K562 (cell line): ENCODE measurements around the gene NTM. TPM values are rescaled to one million over a fixed set of nuclear protein-coding genes. Genes with fewer than 3 reads are reported as not detected.

Experiments used
- ATAC-seq: fragments of 200-7000 bp; cut with Tn5 transposase; 3 replicates; pipeline ENCODE4 v1.9.1; 2020; ENCODE audit warnings: moderate library complexity
- BruUV-seq: library from RNA; stranded (reverse); fragments of 400-500 nt; replicated peaks from 2 replicates; lab custom pipeline; 2021; lab: Mats Ljungman, UMichigan
- CTCF ChIA-PET: fragments of 300-600 bp; formaldehyde crosslinking; extraction: SDS; loops from one replicate; lab custom pipeline; 2021; ENCODE audit warnings: low intra/inter-chr PET ratio; lab: Yijun Ruan, JAX
- POLR2A ChIA-PET: fragments of 300-600, 350-650 bp; sonication (Branson Sonifier 250); formaldehyde crosslinking; extraction: SDS; loops from one replicate; lab custom pipeline; 2021; ENCODE audit warnings: antibody characterized with exemption, inconsistent platforms; lab: Yijun Ruan, JAX
- DNase-seq, 4 experiments: peaks; one replicate each; pipeline versions ENCODE4 v3.0.0 to v3.0.0-alpha.2; 2011 to 2018; ENCODE audit warnings: low spot score in 3 of 4, mixed read lengths in 3 of 4; ENCODE audit errors: extremely low read depth in 1 of 4
- FAIRE-seq: peaks from 2 replicates; lab custom pipeline; 2011; peaks lifted over from hg19 to GRCh38; lab: Jason Lieb, UNC
- H2AFZ ChIP-seq: 2 replicates; pipeline ENCODE4 v1.6.0; 2011; ENCODE audit warnings: low read depth, low read length, control low read depth, inconsistent platforms
- H3K27ac ChIP-seq: fragments of 200-600 bp; 3 replicates; pipeline ENCODE4 v1.8.0; 2011; ENCODE audit warnings: low read depth, mild to moderate bottlenecking, control low read depth, inconsistent platforms, low read length, moderate library complexity, mixed read lengths; ENCODE audit errors: extremely low read depth
- H3K27me3 ChIP-seq, 2 experiments: fragments of 300-600 bp in 1 of 2; 2 replicates in 1 of 2; 3 replicates in 1 of 2; pipeline versions ENCODE4 v1.6.0 to v1.8.0; 2011; ENCODE audit warnings: inconsistent platforms in 2 of 2, low read length in 2 of 2, mild to moderate bottlenecking in 1 of 2, mixed read lengths in 1 of 2, moderate library complexity in 1 of 2; ENCODE audit not compliant: control insufficient read depth in 2 of 2, insufficient read depth in 2 of 2
- H3K36me3 ChIP-seq: fragments of 300-600 bp; 3 replicates; pipeline ENCODE4 v1.8.0; 2011; ENCODE audit warnings: mild to moderate bottlenecking, low read length, inconsistent platforms; ENCODE audit not compliant: control insufficient read depth, insufficient read depth
- H3K4me1 ChIP-seq, 2 experiments: fragments of 200-600 bp in 1 of 2; replicated peaks in 1 of 2; 2 replicates in 1 of 2; 3 replicates in 1 of 2; pipeline versions ENCODE4 v1.5.1 to v1.8.0; 2011; ENCODE audit warnings: inconsistent platforms in 2 of 2, low read length in 2 of 2, mild to moderate bottlenecking in 1 of 2, mixed read lengths in 1 of 2, moderate library complexity in 1 of 2; ENCODE audit not compliant: control insufficient read depth in 2 of 2, insufficient read depth in 2 of 2
- H3K4me2 ChIP-seq: 2 replicates; pipeline ENCODE4 v1.6.1; 2011; ENCODE audit warnings: low read length, control low read depth, inconsistent platforms, mixed read lengths; ENCODE audit not compliant: insufficient read depth
- H3K4me3 ChIP-seq: fragments of 200-600 bp; sonication (generic), shearing (Covaris generic); 2 replicates; pipeline ENCODE4 v1.5.1; 2016; ENCODE audit warnings: control low read depth, inconsistent platforms
- H3K79me2 ChIP-seq: fragments of 200-600 bp; 3 replicates; pipeline ENCODE4 v1.8.0; 2011; ENCODE audit warnings: low read length, inconsistent platforms; ENCODE audit not compliant: control insufficient read depth, insufficient read depth
- H3K9ac ChIP-seq, 2 experiments: 2 replicates each; pipeline versions ENCODE4 v1.6.0 to v1.6.1; 2011; ENCODE audit warnings: low read depth in 2 of 2, low read length in 2 of 2, control low read depth in 1 of 2, inconsistent platforms in 1 of 2, mild to moderate bottlenecking in 1 of 2, mixed read lengths in 1 of 2; ENCODE audit not compliant: insufficient read depth in 1 of 2
- H3K9me1 ChIP-seq: one replicate; pipeline ENCODE4 v1.6.0; 2011; ENCODE audit warnings: inconsistent platforms, mild to moderate bottlenecking, low read length, moderate library complexity; ENCODE audit not compliant: control insufficient read depth, insufficient read depth
- H3K9me3 ChIP-seq: replicated peaks from 2 replicates; pipeline ENCODE4 v1.5.1; 2011; ENCODE audit warnings: low read depth, low read length, inconsistent platforms; ENCODE audit not compliant: control insufficient read depth, insufficient read depth
- H4K20me1 ChIP-seq: replicated peaks from 2 replicates; pipeline ENCODE4 v1.6.1; 2011; ENCODE audit warnings: low read length, inconsistent platforms, mixed read lengths; ENCODE audit not compliant: control insufficient read depth, insufficient read depth
- BCOR ChIP-seq: fragments of 450-650 bp; IDR thresholded peaks from 2 replicates; pipeline ENCODE4 v1.6.1; 2016
- CBX3 ChIP-seq, 2 experiments: IDR thresholded peaks; 1 replicate in 1 of 2; 2 replicates in 1 of 2; pipeline ENCODE4 v1.6.1; 2012; ENCODE audit warnings: inconsistent platforms in 2 of 2, low read length in 2 of 2, borderline replicate concordance in 1 of 2, control low read depth in 1 of 2
- HEY1 ChIP-seq: fragments of 250-450 bp; sonication (Bioruptor Pico); IDR thresholded peaks from 2 replicates; pipeline ENCODE4 v1.5.0; 2020; ENCODE audit warnings: mild to moderate bottlenecking, moderate library complexity, borderline replicate concordance
- JUN ChIP-seq, 2 experiments: sonication (generic) in 1 of 2; formaldehyde crosslinking in 1 of 2; IDR thresholded peaks; 2 replicates each; pipeline versions ENCODE4 v1.6.1 to v1.8.0; 2012 to 2022; ENCODE audit warnings: borderline replicate concordance in 2 of 2, mild to moderate bottlenecking in 2 of 2, improper control_type of control experiment in 1 of 2, low read depth in 1 of 2, low read length in 1 of 2, missing genetic modification reagents in 1 of 2
- MAZ ChIP-seq, 2 experiments: fragments of 450-650 bp in 1 of 2; sonication (generic) in 1 of 2; formaldehyde crosslinking; IDR thresholded peaks in 1 of 2; conservative IDR thresholded peaks in 1 of 2; 2 replicates each; pipeline versions ENCODE4 v1.4.0 to v1.5.0; 2020; ENCODE audit warnings: mild to moderate bottlenecking in 1 of 2, missing genetic modification reagents in 1 of 2
- SMC3 ChIP-seq: conservative IDR thresholded peaks from 2 replicates; pipeline ENCODE4 v1.6.1; 2011; ENCODE audit warnings: low read depth, low read length, improper control_type of control experiment; ENCODE audit not compliant: insufficient read depth
- ZNF347 ChIP-seq: fragments of 450-650 bp; formaldehyde crosslinking; IDR thresholded peaks from 2 replicates; pipeline ENCODE4 v1.4.0; 2020; ENCODE audit warnings: low read depth, mild to moderate bottlenecking, moderate library complexity
- ZNF589 ChIP-seq: fragments of 200-800 bp; sonication (Bioruptor generic); IDR thresholded peaks from 2 replicates; pipeline ENCODE4 v1.6.1; 2016; ENCODE audit warnings: low read depth, missing genetic modification characterization, missing compliant biosample characterization
- WGBS: fragments of 100-300 bp; shearing (Covaris generic); methylation state at CpG from one replicate; pipeline ENCODE4 v1.1.6; 2016; ENCODE audit warnings: low coverage, mixed read lengths; ENCODE audit not compliant: insufficient coverage; ENCODE audit errors: missing lambda C conversion rate; 5-methylcytosine and 5-hydroxymethylcytosine counted together
- in situ Hi-C: fragments of 300-500 bp; cut with MboI; formaldehyde crosslinking; loops from 4 replicates; pipeline ENCODE4 v1.15.0; 2018; ENCODE audit warnings: inconsistent platforms, mixed read lengths
- intact Hi-C: fragments of 100-400 bp; cut with micrococcal nuclease; formaldehyde crosslinking; loops from 2 replicates; pipeline ENCODE4 v1.14.2; 2022
- polyA plus RNA-seq, 8 experiments: library from polyadenylated mRNA; depleted of rRNA in 4 of 8; stranded (reverse) in 5 of 8; unstranded in 3 of 8; fragments of >200 nt; fragmentation: Nextera tagmentation in 2 of 8; fragmentation: Illumina TruSeq in 1 of 8; extraction: Ambion mirVana in 2 of 8; extraction: Trizol in 1 of 8; gene quantifications; 2 replicates each; pipeline versions ENCODE4 v1.2.1 to v1.2.3, GENCODE V29; 2011 to 2014; ENCODE audit warnings: inconsistent platforms in 1 of 8, missing spikeins in 1 of 8
- total RNA-seq, 7 experiments: library from RNA; depleted of rRNA in 6 of 7; stranded (reverse); fragments of >200 nt in 6 of 7; fragmentation: Illumina TruSeq in 2 of 7; extraction: Trizol in 2 of 7; gene quantifications; 2 replicates each; pipeline versions ENCODE4 v1.2.1 to v1.2.3, GENCODE V29; 2011 to 2021; ENCODE audit warnings: low replicate concordance in 1 of 7
- TF ChIP-seq, protein P1 (sequence below): fragments of 450-650 bp; IDR thresholded peaks from 2 replicates; pipeline ENCODE4 v1.6.1; 2016; ENCODE audit warnings: low read depth
- TF ChIP-seq, protein P2 (sequence below): sonication (generic); formaldehyde crosslinking; IDR thresholded peaks from 2 replicates; pipeline ENCODE4 v1.9.0; 2022; ENCODE audit warnings: mild to moderate bottlenecking, missing genetic modification reagents

Gene NTM
- total and polyA plus RNA-seq, 9 of the 15 experiments (the other 6 are each of a cell fraction or from before 2014, with no cell fraction given) = not detected

DNA sequence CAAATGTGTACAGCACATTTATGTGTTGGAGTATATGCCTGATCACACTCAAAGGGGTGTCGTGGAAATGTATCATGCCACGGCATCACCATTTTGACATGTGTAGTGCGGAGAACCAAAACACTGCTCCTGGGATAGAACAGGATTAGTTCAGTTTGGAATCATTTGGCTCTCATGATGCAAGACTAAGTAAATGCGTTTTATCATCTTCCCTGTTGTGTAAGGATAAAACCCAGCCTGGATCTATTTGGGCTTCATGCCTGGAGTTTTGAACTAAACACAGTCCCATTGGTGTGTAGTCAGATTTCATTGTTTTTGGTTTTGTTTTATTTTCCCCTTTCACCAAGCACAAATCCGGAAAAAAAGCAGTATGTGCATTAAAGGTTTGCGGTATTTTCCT lies 574.3 kb downstream of the NTM start:
- Histone ChIP-seq H3K4me1 (no peaks in the 10 kb centered on the region), H3K27me3 (no peaks in the 10 kb centered on the region), H3K9ac (no peak overlapping the region), H2AFZ (no peak overlapping the region), H4K20me1 (no peaks in the 10 kb centered on the region), H3K9me3 (no peaks in the 10 kb centered on the region; the same call in 1 of the 2 replicates), H3K4me2 (no peak overlapping the region), H3K4me3 (no peak overlapping the region), H3K27ac (no peak overlapping the region), H3K79me2 (no peaks in the 10 kb centered on the region), H3K36me3 (no peaks in the 10 kb centered on the region), H3K9me1 (no peaks in the 10 kb centered on the region)
- BruUV-seq = no TSS peak
- CTCF ChIA-PET = no interaction called here
- DNase-seq (no peak), ATAC-seq (no peak), FAIRE-seq (no peak)
- in situ Hi-C loops (no loop called here), intact Hi-C loops (no loop called here)
- 2% methylated on average over 6 of the region's 6 CpGs for whole genome bisulfite sequencing
- TF ChIP-seq MAZ (CRISPR knock-in tag; conservative IDR thresholded peaks at IDR 0.05 in 1 of 2, IDR thresholded peaks at IDR 0.05 in 1 of 2) (no peak), BCOR (no peak), ZNF347 (CRISPR knock-in tag) (no peak), ZNF589 (CRISPR knock-in tag) (no peak), JUN (IDR thresholded peaks at IDR 0.05; ENCODE audit: borderline replicate concordance, low read depth, low read length) (no peak), JUN (CRISPR knock-in tag; IDR thresholded peaks at IDR 0.05; ENCODE audit: borderline replicate concordance) (no peak), CBX3 (IDR thresholded peaks at IDR 0.05; ENCODE audit: borderline replicate concordance in 1 of 2, low read length in 2 of 2) (no peak), SMC3 (no peak), HEY1 (CRISPR knock-in tag) (no peak)
- TF ChIP-seq, protein P1, sequence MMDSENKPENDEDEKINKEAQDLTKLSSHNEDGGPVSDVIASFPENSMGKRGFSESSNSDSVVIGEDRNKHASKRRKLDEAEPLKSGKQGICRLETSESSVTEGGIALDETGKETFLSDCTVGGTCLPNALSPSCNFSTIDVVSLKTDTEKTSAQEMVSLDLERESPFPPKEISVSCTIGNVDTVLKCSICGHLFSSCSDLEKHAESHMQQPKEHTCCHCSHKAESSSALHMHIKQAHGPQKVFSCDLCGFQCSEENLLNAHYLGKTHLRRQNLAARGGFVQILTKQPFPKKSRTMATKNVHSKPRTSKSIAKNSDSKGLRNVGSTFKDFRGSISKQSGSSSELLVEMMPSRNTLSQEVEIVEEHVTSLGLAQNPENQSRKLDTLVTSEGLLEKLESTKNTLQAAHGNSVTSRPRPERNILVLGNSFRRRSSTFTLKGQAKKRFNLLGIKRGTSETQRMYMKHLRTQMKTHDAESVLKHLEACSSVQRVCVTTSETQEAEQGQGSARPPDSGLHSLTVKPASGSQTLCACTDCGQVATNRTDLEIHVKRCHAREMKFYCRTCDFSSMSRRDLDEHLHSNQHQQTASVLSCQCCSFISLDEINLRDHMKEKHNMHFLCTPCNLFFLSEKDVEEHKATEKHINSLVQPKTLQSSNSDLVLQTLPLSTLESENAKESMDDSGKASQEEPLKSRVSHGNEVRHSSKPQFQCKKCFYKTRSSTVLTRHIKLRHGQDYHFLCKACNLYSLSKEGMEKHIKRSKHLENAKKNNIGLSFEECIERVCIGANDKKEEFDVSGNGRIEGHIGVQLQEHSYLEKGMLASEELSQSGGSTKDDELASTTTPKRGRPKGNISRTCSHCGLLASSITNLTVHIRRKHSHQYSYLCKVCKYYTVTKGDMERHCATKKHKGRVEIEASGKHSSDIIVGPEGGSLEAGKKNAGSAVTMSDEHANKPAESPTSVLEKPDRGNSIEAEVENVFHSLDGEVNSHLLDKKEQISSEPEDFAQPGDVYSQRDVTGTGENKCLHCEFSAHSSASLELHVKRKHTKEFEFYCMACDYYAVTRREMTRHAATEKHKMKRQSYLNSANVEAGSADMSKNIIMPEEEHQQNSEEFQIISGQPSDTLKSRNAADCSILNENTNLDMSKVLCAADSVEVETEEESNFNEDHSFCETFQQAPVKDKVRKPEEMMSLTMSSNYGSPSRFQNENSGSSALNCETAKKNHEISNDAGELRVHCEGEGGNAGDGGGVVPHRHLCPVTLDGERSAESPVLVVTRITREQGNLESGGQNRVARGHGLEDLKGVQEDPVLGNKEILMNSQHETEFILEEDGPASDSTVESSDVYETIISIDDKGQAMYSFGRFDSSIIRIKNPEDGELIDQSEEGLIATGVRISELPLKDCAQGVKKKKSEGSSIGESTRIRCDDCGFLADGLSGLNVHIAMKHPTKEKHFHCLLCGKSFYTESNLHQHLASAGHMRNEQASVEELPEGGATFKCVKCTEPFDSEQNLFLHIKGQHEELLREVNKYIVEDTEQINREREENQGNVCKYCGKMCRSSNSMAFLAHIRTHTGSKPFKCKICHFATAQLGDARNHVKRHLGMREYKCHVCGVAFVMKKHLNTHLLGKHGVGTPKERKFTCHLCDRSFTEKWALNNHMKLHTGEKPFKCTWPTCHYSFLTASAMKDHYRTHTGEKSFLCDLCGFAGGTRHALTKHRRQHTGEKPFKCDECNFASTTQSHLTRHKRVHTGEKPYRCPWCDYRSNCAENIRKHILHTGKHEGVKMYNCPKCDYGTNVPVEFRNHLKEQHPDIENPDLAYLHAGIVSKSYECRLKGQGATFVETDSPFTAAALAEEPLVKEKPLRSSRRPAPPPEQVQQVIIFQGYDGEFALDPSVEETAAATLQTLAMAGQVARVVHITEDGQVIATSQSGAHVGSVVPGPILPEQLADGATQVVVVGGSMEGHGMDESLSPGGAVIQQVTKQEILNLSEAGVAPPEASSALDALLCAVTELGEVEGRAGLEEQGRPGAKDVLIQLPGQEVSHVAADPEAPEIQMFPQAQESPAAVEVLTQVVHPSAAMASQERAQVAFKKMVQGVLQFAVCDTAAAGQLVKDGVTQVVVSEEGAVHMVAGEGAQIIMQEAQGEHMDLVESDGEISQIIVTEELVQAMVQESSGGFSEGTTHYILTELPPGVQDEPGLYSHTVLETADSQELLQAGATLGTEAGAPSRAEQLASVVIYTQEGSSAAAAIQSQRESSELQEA = no peak
- TF ChIP-seq, protein P2, sequence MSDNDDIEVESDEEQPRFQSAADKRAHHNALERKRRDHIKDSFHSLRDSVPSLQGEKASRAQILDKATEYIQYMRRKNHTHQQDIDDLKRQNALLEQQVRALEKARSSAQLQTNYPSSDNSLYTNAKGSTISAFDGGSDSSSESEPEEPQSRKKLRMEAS (CRISPR knock-in tag) = no peak
- POLR2A ChIA-PET = no interaction called here
